Testis (tissue), 2 donors: ENCODE measurements around the gene WDR33.

ENCODE experiments used
- CTCF ChIP-seq, 3 experiments: fragments of 450-650 bp in 2 of 3; fragments of 200-600 bp in 1 of 3; sonication (generic) in 1 of 3; IDR thresholded peaks; one replicate each; pipeline ENCODE4 v1.5.1; 2016 to 2019; ENCODE audit warnings: antibody characterized with exemption in 3 of 3, mild to moderate bottlenecking in 2 of 3, moderate library complexity in 1 of 3
- POLR2A ChIP-seq: fragments of 450-650 bp; IDR thresholded peaks from one replicate; pipeline ENCODE4 v1.6.1; 2017; ENCODE audit warnings: antibody characterized with exemption, mild to moderate bottlenecking, moderate library complexity

GRCh38 chr2:127726158-127726880 lies 84.7 kb downstream of the WDR33 start:
- TF ChIP-seq CTCF (IDR thresholded peaks at IDR 0.05) (no peak), POLR2A (no peak)
